ENCODE measurements around the gene KANK3.

- TF ChIP-seq CTCF (IDR thresholded peaks at IDR 0.05) (peak in 1 of 6 experiments; percentile 12), POLR2A (IDR thresholded peaks at IDR 0.05) (no peak)
Measured at GRCh38 chr19:8324186-8325050, 18.6 kb downstream of the KANK3 start.

All from adrenal gland (tissue), 5 donors.